ENCODE measurements around the gene FBN2.

- TF ChIP-seq CTCF (IDR thresholded peaks at IDR 0.05; ENCODE audit: poor library complexity, severe bottlenecking) (no peak), REST (IDR thresholded peaks at IDR 0.05; ENCODE audit: borderline replicate concordance) (no peak), POLR2AphosphoS5 (IDR thresholded peaks at IDR 0.05) (no peak), TAF1 (IDR thresholded peaks at IDR 0.05; ENCODE audit: low read depth) (no peak), EZH2 (IDR thresholded peaks at IDR 0.05; ENCODE audit: borderline replicate concordance, insufficient read depth, low read length, poor library complexity, severe bottlenecking) (no peak), SMC3 (conservative IDR thresholded peaks at IDR 0.05; ENCODE audit: poor library complexity) (no peak)
Observed at GRCh38 chr5:128318691-128319090, 219.4 kb downstream of the FBN2 start.
